Loucy (cell line): ENCODE data around the gene FBXO44.

Experiments used
- H2AFZ ChIP-seq: fragments of 200-600 bp; sonication (generic); 2 replicates; pipeline ENCODE4 v1.6.0; 2016; ENCODE audit warnings: antibody characterized with exemption, mild to moderate bottlenecking, low read length, moderate library complexity
- H3F3A ChIP-seq: fragments of 200-600 bp; 2 replicates; pipeline ENCODE4 v1.6.0; 2016; ENCODE audit warnings: antibody characterized with exemption, low read depth, mild to moderate bottlenecking
- H3K27me3 ChIP-seq: fragments of 200-600 bp; sonication (generic); 2 replicates; pipeline ENCODE4 v1.6.1; 2014; ENCODE audit warnings: low read length, mild to moderate bottlenecking; ENCODE audit not compliant: insufficient read depth, poor library complexity, severe bottlenecking
- H3K36me3 ChIP-seq: fragments of 200-600 bp; sonication (generic); 2 replicates; pipeline ENCODE4 v1.6.1; 2016; ENCODE audit warnings: low read length; ENCODE audit not compliant: insufficient read depth
- H3K4me1 ChIP-seq: fragments of 200-600 bp; sonication (generic); 2 replicates; pipeline ENCODE4 v1.5.1; 2014; ENCODE audit warnings: low read length, mild to moderate bottlenecking; ENCODE audit not compliant: insufficient read depth, poor library complexity, severe bottlenecking
- H3K4me2 ChIP-seq: fragments of 200-600 bp; sonication (generic); 2 replicates; pipeline ENCODE4 v1.6.0; 2014; ENCODE audit warnings: antibody characterized with exemption, low read length, low read depth, mild to moderate bottlenecking; ENCODE audit not compliant: poor library complexity, severe bottlenecking
- H3K4me3 ChIP-seq: fragments of 200-600 bp; sonication (generic); 2 replicates; pipeline ENCODE4 v1.5.1; 2014; ENCODE audit warnings: low read length, mild to moderate bottlenecking, mixed read lengths; ENCODE audit not compliant: poor library complexity, severe bottlenecking
- H3K79me2 ChIP-seq: fragments of 200-600 bp; sonication (generic); 2 replicates; pipeline ENCODE4 v1.6.1; 2014; ENCODE audit warnings: low read length; ENCODE audit not compliant: insufficient read depth
- H3K9ac ChIP-seq: fragments of 200-600 bp; sonication (generic); 2 replicates; pipeline ENCODE4 v1.6.0; 2014; ENCODE audit warnings: mild to moderate bottlenecking, low read depth, low read length, moderate library complexity; ENCODE audit not compliant: poor library complexity, severe bottlenecking
- H3K9me2 ChIP-seq: fragments of 200-600 bp; sonication (generic); replicated peaks from 2 replicates; pipeline ENCODE4 v1.6.1; 2016; ENCODE audit warnings: low read depth, low read length, mixed read lengths
- H3K9me3 ChIP-seq: fragments of 200-600 bp; sonication (generic); 2 replicates; pipeline ENCODE4 v1.6.1; 2014; ENCODE audit warnings: mild to moderate bottlenecking, antibody characterized with exemption, low read length, low read depth; ENCODE audit not compliant: insufficient read depth
- H4K20me1 ChIP-seq: fragments of 200-600 bp; sonication (generic); 2 replicates; pipeline ENCODE4 v1.6.0; 2014; ENCODE audit warnings: antibody characterized with exemption, low read length, mild to moderate bottlenecking; ENCODE audit not compliant: insufficient read depth, poor library complexity, severe bottlenecking
- EZH2phosphoT487 ChIP-seq: fragments of 200-600 bp; IDR thresholded peaks from 2 replicates; pipeline ENCODE4 v1.6.1; 2018; ENCODE audit warnings: antibody characterized with exemption, mild to moderate bottlenecking, moderate library complexity, borderline replicate concordance
- TF ChIP-seq, protein P1 (sequence below): fragments of 200-600 bp; sonication (generic); conservative IDR thresholded peaks from 2 replicates; pipeline ENCODE4 v1.5.1; 2014; ENCODE audit warnings: mild to moderate bottlenecking, antibody characterized with exemption, low read length

FBXO44 gene

DNA sequence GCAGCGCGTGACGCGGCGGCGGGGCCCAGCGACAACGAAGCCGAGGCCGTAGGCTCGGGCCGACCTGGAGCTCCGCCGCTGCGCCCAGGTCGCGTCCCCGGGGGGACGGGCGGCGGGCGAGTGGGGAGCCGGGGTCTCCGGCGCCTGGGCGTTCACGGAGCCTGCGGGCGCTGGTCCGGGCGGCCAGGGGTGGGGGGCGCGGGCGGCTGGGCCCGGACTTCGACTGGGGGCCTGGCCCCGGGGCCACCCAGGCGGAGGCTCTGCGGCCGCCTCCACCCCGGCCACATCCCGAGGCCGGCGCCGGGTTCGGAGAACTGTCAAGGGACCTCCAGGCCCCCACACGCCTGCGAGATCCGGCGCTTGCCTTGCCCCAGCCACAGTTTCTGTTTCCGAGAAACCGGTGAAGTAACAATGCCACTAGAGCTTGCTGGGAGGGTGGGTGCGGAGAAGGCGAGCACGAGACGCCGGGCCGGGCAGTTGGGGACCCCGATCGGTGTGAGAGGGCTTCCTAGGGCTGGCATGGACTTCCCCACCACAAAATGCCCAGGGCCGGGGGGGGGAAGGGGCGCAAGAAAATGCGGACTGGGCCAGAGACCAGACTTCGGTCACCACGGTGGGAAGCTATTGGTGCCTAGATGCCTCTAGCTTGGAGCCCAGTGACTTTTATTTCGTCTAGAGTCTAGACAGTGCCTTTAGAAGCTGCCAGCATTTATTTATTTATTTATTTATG lies 9.8 kb downstream of the FBXO44 start:
- Histone ChIP-seq H3K36me3 (no peaks in the 10 kb centered on the region), H3K4me2 (peak overlapping the region; percentile 87), H3K9ac (peak overlapping the region; percentile 61), H3K27me3 (no peaks in the 10 kb centered on the region), H3K4me3 (peak overlapping the region; percentile 69), H3F3A (no peaks in the 10 kb centered on the region), H3K79me2 (no peaks in the 10 kb centered on the region), H4K20me1 (no peaks in the 10 kb centered on the region), H3K9me3 (no peaks in the 10 kb centered on the region), H2AFZ (peak overlapping the region; percentile 20; the same call in 1 of the 2 replicates), H3K9me2 (no peaks in the 10 kb centered on the region), H3K4me1 (no peaks in the 10 kb centered on the region)
- TF ChIP-seq, protein P1, sequence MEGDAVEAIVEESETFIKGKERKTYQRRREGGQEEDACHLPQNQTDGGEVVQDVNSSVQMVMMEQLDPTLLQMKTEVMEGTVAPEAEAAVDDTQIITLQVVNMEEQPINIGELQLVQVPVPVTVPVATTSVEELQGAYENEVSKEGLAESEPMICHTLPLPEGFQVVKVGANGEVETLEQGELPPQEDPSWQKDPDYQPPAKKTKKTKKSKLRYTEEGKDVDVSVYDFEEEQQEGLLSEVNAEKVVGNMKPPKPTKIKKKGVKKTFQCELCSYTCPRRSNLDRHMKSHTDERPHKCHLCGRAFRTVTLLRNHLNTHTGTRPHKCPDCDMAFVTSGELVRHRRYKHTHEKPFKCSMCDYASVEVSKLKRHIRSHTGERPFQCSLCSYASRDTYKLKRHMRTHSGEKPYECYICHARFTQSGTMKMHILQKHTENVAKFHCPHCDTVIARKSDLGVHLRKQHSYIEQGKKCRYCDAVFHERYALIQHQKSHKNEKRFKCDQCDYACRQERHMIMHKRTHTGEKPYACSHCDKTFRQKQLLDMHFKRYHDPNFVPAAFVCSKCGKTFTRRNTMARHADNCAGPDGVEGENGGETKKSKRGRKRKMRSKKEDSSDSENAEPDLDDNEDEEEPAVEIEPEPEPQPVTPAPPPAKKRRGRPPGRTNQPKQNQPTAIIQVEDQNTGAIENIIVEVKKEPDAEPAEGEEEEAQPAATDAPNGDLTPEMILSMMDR: no peak
- TF ChIP-seq EZH2phosphoT487: no peak

DNA sequence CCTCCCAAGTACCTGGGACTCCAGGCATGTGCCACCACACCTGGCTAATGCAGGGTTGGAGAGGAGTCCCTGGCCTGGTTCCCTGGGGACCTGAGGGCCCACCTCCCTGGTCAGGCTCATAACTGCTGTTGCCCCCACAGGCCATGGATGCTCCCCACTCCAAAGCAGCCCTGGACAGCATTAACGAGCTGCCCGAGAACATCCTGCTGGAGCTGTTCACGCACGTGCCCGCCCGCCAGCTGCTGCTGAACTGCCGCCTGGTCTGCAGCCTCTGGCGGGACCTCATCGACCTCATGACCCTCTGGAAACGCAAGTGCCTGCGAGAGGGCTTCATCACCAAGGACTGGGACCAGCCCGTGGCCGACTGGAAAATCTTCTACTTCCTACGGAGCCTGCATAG lies 13.8 kb downstream of the FBXO44 start:
- Histone ChIP-seq H3K36me3 (peaks cover 15% of the 10 kb centered on the region; the same call in 1 of the 2 replicates), H3K4me3 (no peak overlapping the region), H3K79me2 (no peaks in the 10 kb centered on the region), H3K9me3 (no peaks in the 10 kb centered on the region), H3K4me2 (no peak overlapping the region), H3K9me2 (no peaks in the 10 kb centered on the region), H3K9ac (no peak overlapping the region), H3K27me3 (no peaks in the 10 kb centered on the region), H4K20me1 (no peaks in the 10 kb centered on the region), H2AFZ (no peak overlapping the region), H3F3A (no peaks in the 10 kb centered on the region), H3K4me1 (no peaks in the 10 kb centered on the region)
- TF ChIP-seq EZH2phosphoT487: no peak
- TF ChIP-seq, protein P1: no peak

DNA sequence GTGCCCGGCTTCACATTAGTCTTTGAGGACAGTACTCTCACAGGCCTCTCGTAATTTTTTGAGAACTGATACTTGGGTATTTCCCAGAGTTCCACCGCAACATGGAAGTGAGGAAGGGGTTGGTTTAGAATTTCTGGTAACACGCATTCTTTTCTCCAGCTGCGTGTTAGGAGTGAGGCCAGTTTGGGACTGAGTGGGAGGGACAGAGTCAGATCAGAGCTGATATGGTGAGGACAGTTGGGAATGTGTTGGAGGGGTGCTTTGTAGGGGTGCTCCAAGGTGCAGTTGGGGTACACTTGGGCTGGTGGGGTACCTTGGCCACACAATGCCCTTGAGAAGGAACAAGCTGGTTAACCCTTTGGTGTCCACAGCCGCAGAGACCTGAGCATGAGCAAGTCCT lies 16.1 kb downstream of the FBXO44 start:
- H2AFZ ChIP-seq: no peak overlapping the region
- H3K9me2 ChIP-seq: no peaks in the 10 kb centered on the region
- H3K4me3 ChIP-seq: no peak overlapping the region
- no peaks in the 10 kb centered on the region for H4K20me1 ChIP-seq
- H3K9me3 ChIP-seq: no peaks in the 10 kb centered on the region
- TF ChIP-seq, protein P1: no peak
- no peak for TF ChIP-seq EZH2phosphoT487
- no peaks in the 10 kb centered on the region for H3K4me1 ChIP-seq
- H3K4me2 ChIP-seq: no peak overlapping the region
- 0 out of 2 replicates have a peak, but pooled peaks cover 11% of the 10 kb centered on the region for H3K79me2 ChIP-seq
- no peaks in the 10 kb centered on the region for H3K27me3 ChIP-seq
- no peaks in the 10 kb centered on the region for H3F3A ChIP-seq
- H3K9ac ChIP-seq: no peak overlapping the region
- H3K36me3 ChIP-seq: peaks cover 33% of the 10 kb centered on the region; the same call in 1 of the 2 replicates
